ENCODE results near the gene BPI.
"Not testable (repeated sequence)": the region's sequence is repeated elsewhere in the genome, so short reads cannot be mapped to it uniquely, and the experiment has no call there.

BPI gene

DNA sequence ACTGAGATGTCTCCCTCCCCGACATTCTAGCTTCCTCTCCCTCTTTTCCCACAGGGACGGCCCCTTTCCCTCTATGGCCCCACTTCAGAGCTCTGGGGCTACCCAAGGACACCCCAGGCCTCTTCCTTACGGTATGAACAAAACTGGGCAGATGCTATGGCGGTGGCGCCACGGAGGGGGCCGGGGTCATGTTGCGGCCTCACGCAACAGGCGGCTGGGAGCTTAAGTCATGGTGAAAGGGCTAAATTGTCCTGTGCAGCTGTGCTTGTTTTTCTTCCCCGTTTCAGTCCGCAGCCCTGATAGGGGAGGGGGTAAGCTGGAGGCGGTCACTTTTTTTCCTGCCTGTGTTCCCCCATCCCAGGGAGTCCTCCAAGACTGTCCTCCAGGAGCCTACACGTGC lies 25.8 kb upstream of the BPI start:
- no peak overlapping the region for H3K27ac ChIP-seq (ENCODE audit: low read depth, low read length)
- no peaks in the 10 kb centered on the region for H3K36me3 ChIP-seq (ENCODE audit: insufficient read depth, low read length)
- H3K4me3 ChIP-seq (ENCODE audit: low read depth in 1 of 2, low read length in 2 of 2), result no peak overlapping the region
- no peaks in the 10 kb centered on the region for H3K4me1 ChIP-seq (ENCODE audit: insufficient read depth, low read length)
- H3K9me3 ChIP-seq (ENCODE audit: low read length), result no peaks in the 10 kb centered on the region
- H3K9ac ChIP-seq (ENCODE audit: low read length), result no peak overlapping the region
- no peaks in the 10 kb centered on the region for H3K27me3 ChIP-seq (ENCODE audit: control insufficient read depth in 1 of 2, insufficient read depth in 2 of 2, low read length in 2 of 2)

- no peaks in the 10 kb centered on the region for H3K9me3 ChIP-seq (ENCODE audit: low read length)
- H3K36me3 ChIP-seq (ENCODE audit: insufficient read depth, low read length), result no peaks in the 10 kb centered on the region
- no peak overlapping the region for H3K27ac ChIP-seq (ENCODE audit: low read depth, low read length)
- H3K4me3 ChIP-seq (ENCODE audit: low read depth in 1 of 2, low read length in 2 of 2), result no peak overlapping the region
- H3K27me3 ChIP-seq (ENCODE audit: control insufficient read depth in 1 of 2, insufficient read depth in 2 of 2, low read length in 2 of 2), result no peaks in the 10 kb centered on the region
- H3K9ac ChIP-seq (ENCODE audit: low read length), result no peak overlapping the region
- H3K4me1 ChIP-seq (ENCODE audit: insufficient read depth, low read length), result no peaks in the 10 kb centered on the region
Observed at GRCh38 chr20:38278763-38279162, 25.2 kb upstream of the BPI start.

GRCh38 chr20:38281176-38281915 lies 22.6 kb upstream of the BPI start:
- not testable (repeated sequence) for H3K4me1 ChIP-seq (ENCODE audit: insufficient read depth, low read length); H3K9me3 ChIP-seq (ENCODE audit: low read length); H3K27me3 ChIP-seq (ENCODE audit: control insufficient read depth in 1 of 2, insufficient read depth in 2 of 2, low read length in 2 of 2); H3K9ac ChIP-seq (ENCODE audit: low read length); H3K36me3 ChIP-seq (ENCODE audit: insufficient read depth, low read length); H3K27ac ChIP-seq (ENCODE audit: low read depth, low read length); H3K4me3 ChIP-seq (ENCODE audit: low read depth in 1 of 2, low read length in 2 of 2)

DNA sequence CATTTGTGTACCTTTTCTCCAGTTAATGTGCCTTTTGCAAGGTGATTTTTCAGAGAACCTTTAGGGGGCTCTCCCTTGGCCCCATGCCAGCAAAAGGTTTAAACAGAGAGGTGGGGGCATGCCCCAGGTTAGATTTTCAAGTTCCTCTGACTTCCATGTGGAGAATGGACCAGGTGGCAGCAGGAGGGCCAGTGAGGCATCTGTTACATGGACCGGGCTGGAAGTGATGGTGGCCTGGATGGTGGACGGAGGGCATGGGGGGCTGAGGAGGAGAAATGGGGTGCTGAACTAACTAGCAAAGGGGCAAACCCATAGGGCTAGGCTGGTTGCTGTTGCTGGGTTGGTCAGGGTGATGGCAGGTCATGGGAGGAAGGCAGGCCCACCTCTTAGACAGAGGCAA lies 20.7 kb upstream of the BPI start:
- Histone ChIP-seq H3K9ac (ENCODE audit: low read length) (no peak overlapping the region), H3K4me1 (ENCODE audit: insufficient read depth, low read length) (no peaks in the 10 kb centered on the region), H3K27ac (ENCODE audit: low read depth, low read length) (no peak overlapping the region), H3K36me3 (ENCODE audit: insufficient read depth, low read length) (no peaks in the 10 kb centered on the region), H3K27me3 (ENCODE audit: control insufficient read depth in 1 of 2, insufficient read depth in 2 of 2, low read length in 2 of 2) (no peaks in the 10 kb centered on the region), H3K9me3 (ENCODE audit: low read length) (no peaks in the 10 kb centered on the region), H3K4me3 (ENCODE audit: low read depth in 1 of 2, low read length in 2 of 2) (no peak overlapping the region)

DNA sequence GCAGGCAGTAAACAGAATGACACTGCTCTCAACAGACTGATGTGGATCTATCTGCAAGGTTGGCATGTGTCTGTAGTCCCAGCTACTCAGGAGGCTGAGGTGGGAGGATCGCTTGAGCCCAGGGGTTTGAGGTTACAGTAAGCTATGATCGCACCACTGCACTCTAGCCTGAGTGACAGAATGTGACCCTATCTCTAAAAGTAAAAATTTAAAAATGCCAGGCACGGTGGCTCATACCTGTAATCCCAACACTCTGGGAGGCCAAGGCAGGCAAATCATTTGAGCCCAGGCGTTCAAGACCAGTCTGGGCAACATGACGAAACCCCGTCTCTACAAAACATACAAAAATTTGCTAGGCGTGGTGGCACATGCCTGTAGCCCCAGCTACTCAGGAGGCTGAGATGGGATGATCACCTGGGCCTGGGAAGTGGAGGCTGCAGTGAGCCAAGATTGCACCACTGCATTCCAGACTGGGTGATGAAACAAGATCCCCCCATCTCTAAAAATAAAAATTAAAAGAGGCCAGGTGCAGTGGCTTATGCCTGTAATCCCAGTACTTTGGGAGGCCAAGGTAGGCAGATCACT lies 19.8 kb upstream of the BPI start:
- not testable (repeated sequence) for H3K9me3 ChIP-seq (ENCODE audit: low read length); H3K27me3 ChIP-seq (ENCODE audit: control insufficient read depth in 1 of 2, insufficient read depth in 2 of 2, low read length in 2 of 2); H3K36me3 ChIP-seq (ENCODE audit: insufficient read depth, low read length); H3K4me1 ChIP-seq (ENCODE audit: insufficient read depth, low read length); H3K27ac ChIP-seq (ENCODE audit: low read depth, low read length); H3K4me3 ChIP-seq (ENCODE audit: low read depth in 1 of 2, low read length in 2 of 2); H3K9ac ChIP-seq (ENCODE audit: low read length)

GRCh38 chr20:38284893-38285444 lies 19.0 kb upstream of the BPI start:
- no peak overlapping the region for H3K27ac ChIP-seq (ENCODE audit: low read depth, low read length)
- H3K36me3 ChIP-seq (ENCODE audit: insufficient read depth, low read length), result no peaks in the 10 kb centered on the region
- H3K27me3 ChIP-seq (ENCODE audit: control insufficient read depth in 1 of 2, insufficient read depth in 2 of 2, low read length in 2 of 2), result no peaks in the 10 kb centered on the region
- no peak overlapping the region for H3K9ac ChIP-seq (ENCODE audit: low read length)
- no peak overlapping the region for H3K4me3 ChIP-seq (ENCODE audit: low read depth in 1 of 2, low read length in 2 of 2)
- no peaks in the 10 kb centered on the region for H3K4me1 ChIP-seq (ENCODE audit: insufficient read depth, low read length)
- H3K9me3 ChIP-seq (ENCODE audit: low read length), result no peaks in the 10 kb centered on the region

DNA sequence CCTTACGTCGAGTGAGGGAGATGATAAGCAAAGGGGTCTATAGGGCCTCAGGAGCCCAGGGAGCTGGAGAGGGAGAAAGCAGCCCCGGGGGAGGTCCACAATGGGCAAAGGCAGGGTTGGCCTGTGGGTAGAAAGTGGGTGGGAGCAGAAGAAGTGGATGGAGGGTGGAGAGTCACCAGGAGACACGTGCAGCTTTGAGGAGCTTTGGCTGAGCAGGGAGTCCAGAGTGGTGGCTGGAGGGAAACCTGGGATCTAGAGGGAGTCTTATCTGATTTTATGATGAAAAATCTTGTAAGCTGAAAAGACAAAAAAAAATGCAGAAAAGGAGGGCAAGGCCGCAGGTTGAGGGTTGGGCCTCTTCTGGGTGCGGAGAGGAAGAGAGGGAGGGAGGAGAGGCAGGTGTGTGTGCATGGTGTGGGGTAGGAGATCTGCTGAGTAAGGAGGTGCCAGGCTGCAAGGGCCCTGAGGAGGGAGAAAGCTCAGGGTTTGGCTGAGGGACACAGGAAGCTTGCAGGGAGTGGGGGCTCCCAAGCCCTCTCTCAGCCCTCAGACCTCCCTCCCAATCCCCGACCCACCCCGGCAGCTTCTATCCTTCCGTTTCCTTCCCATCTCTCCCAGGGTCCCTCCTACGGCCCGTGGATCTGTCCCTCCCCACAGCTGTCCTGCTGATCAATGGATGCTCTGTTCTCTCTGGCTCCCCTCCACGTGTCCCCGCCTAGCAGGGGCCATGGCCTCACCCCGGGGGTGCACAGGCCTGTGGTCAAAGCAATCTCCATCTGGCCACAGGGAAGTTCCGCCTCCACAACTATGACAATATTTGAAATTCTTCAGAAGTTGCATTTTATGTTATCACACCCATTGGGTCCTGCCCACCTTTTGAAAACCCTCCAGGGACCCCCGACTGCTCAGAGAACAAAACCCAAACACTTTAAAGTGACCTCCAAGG lies 17.1 kb upstream of the BPI start:
- Histone ChIP-seq H3K27ac (ENCODE audit: low read depth, low read length) (no peak overlapping the region), H3K36me3 (ENCODE audit: insufficient read depth, low read length) (no peaks in the 10 kb centered on the region)

GRCh38 chr20:38290829-38291814 lies 12.8 kb upstream of the BPI start:
- no peak overlapping the region for H3K9ac ChIP-seq (ENCODE audit: low read length)
- H3K4me3 ChIP-seq (ENCODE audit: low read depth in 1 of 2, low read length in 2 of 2), result no peak overlapping the region
- no peaks in the 10 kb centered on the region for H3K9me3 ChIP-seq (ENCODE audit: low read length)
- no peaks in the 10 kb centered on the region for H3K27me3 ChIP-seq (ENCODE audit: control insufficient read depth in 1 of 2, insufficient read depth in 2 of 2, low read length in 2 of 2)
- no peak overlapping the region for H3K27ac ChIP-seq (ENCODE audit: low read depth, low read length)
- no peaks in the 10 kb centered on the region for H3K36me3 ChIP-seq (ENCODE audit: insufficient read depth, low read length)
- H3K4me1 ChIP-seq (ENCODE audit: insufficient read depth, low read length), result no peaks in the 10 kb centered on the region

More for the DNA sequence above, 17.1 kb upstream of the BPI start:
- Histone ChIP-seq H3K4me3 (ENCODE audit: low read depth in 1 of 2, low read length in 2 of 2) (no peak overlapping the region), H3K27me3 (ENCODE audit: control insufficient read depth in 1 of 2, insufficient read depth in 2 of 2, low read length in 2 of 2) (no peaks in the 10 kb centered on the region), H3K9ac (ENCODE audit: low read length) (no peak overlapping the region), H3K9me3 (ENCODE audit: low read length) (no peaks in the 10 kb centered on the region), H3K4me1 (ENCODE audit: insufficient read depth, low read length) (no peaks in the 10 kb centered on the region)

DNA sequence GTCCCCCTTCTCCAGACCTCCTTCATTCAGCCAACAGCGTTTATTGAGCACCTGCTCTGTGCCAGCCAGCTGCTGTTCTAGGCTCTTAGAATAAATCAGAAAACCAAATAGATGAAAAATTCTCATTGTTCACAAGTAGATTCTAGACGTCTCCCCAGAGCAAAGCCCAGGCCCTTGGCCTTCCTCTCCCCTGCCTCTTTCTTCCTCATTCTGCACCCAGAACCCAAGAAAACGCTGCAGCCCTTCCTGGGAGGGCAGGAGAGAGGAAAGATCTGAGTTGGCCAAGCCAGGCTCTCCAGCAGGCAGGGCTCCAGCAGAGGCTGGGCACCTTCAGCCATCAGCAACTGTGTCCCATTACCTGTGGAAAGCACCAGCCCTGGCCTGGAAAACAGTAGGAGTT lies 12.0 kb upstream of the BPI start:
- no peaks in the 10 kb centered on the region for H3K27me3 ChIP-seq (ENCODE audit: control insufficient read depth in 1 of 2, insufficient read depth in 2 of 2, low read length in 2 of 2)
- H3K27ac ChIP-seq (ENCODE audit: low read depth, low read length), result no peak overlapping the region
- no peaks in the 10 kb centered on the region for H3K9me3 ChIP-seq (ENCODE audit: low read length)
- H3K36me3 ChIP-seq (ENCODE audit: insufficient read depth, low read length), result no peaks in the 10 kb centered on the region
- no peak overlapping the region for H3K9ac ChIP-seq (ENCODE audit: low read length)
- H3K4me3 ChIP-seq (ENCODE audit: low read depth in 1 of 2, low read length in 2 of 2), result no peak overlapping the region
- H3K4me1 ChIP-seq (ENCODE audit: insufficient read depth, low read length), result no peaks in the 10 kb centered on the region

GRCh38 chr20:38293491-38294065 lies 10.4 kb upstream of the BPI start:
- H3K27ac ChIP-seq (ENCODE audit: low read depth, low read length), result no peak overlapping the region

More at GRCh38 chr20:38293491-38294065, 10.4 kb upstream of the BPI start:
- Histone ChIP-seq H3K36me3 (ENCODE audit: insufficient read depth, low read length) (no peaks in the 10 kb centered on the region), H3K4me1 (ENCODE audit: insufficient read depth, low read length) (no peaks in the 10 kb centered on the region), H3K4me3 (ENCODE audit: low read depth in 1 of 2, low read length in 2 of 2) (no peak overlapping the region), H3K9me3 (ENCODE audit: low read length) (no peaks in the 10 kb centered on the region), H3K27me3 (ENCODE audit: control insufficient read depth in 1 of 2, insufficient read depth in 2 of 2, low read length in 2 of 2) (no peaks in the 10 kb centered on the region), H3K9ac (ENCODE audit: low read length) (no peak overlapping the region)

Data from muscle layer of colon (tissue), 2 donors.